ENCODE data around the gene NOC2L.

The NOC2L gene

DNA sequence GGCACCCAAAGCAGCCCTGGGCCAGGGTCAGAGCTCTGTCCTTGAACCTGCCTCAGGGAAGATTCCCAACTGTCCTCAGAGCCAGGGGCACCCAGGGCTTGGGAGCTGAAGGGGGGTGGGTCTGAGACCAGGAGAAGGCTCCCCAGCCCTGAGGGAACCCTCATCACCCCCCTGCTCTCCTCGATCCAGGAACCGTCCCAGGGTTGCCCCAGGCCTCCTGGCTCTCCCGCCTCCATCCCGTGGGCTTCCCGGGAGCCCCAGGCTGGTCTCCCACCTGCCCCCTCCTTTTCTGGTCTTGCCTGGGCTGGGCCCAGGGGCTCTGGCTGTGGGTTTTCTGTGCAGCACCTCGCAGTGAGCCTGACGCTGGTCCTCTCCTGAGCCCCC is 42.0 kb downstream of the NOC2L start:
- no peaks in the 10 kb centered on the region for H3K36me3 Mint-ChIP-seq
- H3K9me3 Mint-ChIP-seq (ENCODE audit: low read depth) = no peaks in the 10 kb centered on the region
- H3K4me3 Mint-ChIP-seq = no peak overlapping the region
- peaks cover 18% of the 10 kb centered on the region for H3K27me3 Mint-ChIP-seq
- H3K4me1 Mint-ChIP-seq (ENCODE audit: low read depth) = peaks cover 10% of the 10 kb centered on the region
- H3K27ac Mint-ChIP-seq = no peak overlapping the region

DNA sequence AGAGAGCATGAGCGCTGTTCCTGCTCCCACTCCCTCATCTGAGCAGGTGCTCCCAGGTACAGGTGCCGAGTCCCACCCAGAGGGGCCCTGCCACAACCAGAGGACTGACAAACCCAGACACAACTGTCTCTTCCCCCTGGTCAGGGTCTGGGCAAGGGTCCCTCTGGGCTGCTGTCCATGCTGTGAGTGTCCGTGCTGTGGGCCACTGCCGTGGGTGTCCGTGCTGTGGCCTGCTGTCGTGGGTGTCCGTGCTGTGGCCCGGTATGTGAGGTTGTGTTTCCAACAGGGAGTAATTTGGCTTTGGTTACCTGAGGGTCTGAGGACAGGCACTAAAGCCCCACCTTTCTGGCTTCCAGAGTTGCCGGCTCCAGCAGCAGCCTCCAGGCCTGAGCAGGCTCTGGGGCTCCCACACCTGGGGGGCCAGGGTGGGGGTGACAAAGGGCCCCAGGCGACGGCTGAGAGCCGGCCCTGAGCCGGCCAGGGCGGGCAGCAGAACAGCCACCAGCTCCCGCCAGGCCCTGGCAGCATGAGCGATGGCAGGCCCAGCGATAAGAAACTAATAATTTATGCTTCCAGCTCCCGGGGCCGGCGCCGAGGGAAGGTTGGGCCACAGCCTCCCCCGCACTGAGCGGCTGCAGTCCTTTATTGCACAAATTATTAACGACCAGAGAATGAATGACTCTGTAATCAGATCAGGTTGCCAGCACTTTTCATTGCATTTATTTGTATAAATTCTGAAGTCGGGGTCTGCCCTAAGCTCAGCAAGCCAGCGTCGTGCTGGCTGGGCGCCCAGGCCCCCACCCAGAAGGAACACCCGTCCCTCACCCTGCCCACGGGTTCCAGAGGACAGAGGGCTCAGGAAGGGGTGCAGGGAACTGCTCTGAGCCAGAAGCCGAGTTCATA is 42.6 kb downstream of the NOC2L start:
- no peaks in the 10 kb centered on the region for H3K9me3 Mint-ChIP-seq (ENCODE audit: low read depth)
- H3K27ac Mint-ChIP-seq = no peak overlapping the region
- H3K36me3 Mint-ChIP-seq = no peaks in the 10 kb centered on the region
- H3K4me1 Mint-ChIP-seq (ENCODE audit: low read depth) = peaks cover 8% of the 10 kb centered on the region
- H3K4me3 Mint-ChIP-seq = no peak overlapping the region
- peaks cover 19% of the 10 kb centered on the region for H3K27me3 Mint-ChIP-seq

- no peak overlapping the region for H3K27ac Mint-ChIP-seq
- H3K27me3 Mint-ChIP-seq = peaks cover 21% of the 10 kb centered on the region
- no peaks in the 10 kb centered on the region for H3K36me3 Mint-ChIP-seq
- no peak overlapping the region for H3K4me3 Mint-ChIP-seq
- H3K9me3 Mint-ChIP-seq (ENCODE audit: low read depth) = no peaks in the 10 kb centered on the region
- peaks cover 2% of the 10 kb centered on the region for H3K4me1 Mint-ChIP-seq (ENCODE audit: low read depth)
Observed at GRCh38 chr1:915295-916172, 43.5 kb downstream of the NOC2L start.

DNA sequence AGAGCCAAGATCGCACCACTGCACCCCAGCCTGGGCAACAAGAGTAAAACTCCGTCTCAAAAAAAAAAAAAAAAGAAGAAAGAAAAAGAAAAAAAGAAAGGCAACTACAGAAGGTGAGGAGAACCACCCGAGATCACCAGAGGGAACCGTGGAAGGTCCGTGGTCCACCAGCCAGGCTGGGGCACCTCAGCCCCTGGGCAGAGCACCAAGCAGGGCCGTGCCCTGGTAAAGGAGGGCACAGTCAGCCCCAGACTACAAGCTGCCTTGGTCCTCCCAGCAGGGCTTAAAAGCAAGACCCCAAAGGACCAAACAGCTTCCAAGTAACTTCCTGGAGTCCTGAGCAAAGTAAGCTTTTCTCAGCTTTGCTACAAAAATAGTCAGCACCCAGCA is 44.2 kb downstream of the NOC2L start:
- peaks cover 19% of the 10 kb centered on the region for H3K27me3 Mint-ChIP-seq
- no peaks in the 10 kb centered on the region for H3K4me1 Mint-ChIP-seq (ENCODE audit: low read depth)
- no peaks in the 10 kb centered on the region for H3K9me3 Mint-ChIP-seq (ENCODE audit: low read depth)
- H3K27ac Mint-ChIP-seq = no peak overlapping the region
- H3K4me3 Mint-ChIP-seq = no peak overlapping the region
- no peaks in the 10 kb centered on the region for H3K36me3 Mint-ChIP-seq

DNA sequence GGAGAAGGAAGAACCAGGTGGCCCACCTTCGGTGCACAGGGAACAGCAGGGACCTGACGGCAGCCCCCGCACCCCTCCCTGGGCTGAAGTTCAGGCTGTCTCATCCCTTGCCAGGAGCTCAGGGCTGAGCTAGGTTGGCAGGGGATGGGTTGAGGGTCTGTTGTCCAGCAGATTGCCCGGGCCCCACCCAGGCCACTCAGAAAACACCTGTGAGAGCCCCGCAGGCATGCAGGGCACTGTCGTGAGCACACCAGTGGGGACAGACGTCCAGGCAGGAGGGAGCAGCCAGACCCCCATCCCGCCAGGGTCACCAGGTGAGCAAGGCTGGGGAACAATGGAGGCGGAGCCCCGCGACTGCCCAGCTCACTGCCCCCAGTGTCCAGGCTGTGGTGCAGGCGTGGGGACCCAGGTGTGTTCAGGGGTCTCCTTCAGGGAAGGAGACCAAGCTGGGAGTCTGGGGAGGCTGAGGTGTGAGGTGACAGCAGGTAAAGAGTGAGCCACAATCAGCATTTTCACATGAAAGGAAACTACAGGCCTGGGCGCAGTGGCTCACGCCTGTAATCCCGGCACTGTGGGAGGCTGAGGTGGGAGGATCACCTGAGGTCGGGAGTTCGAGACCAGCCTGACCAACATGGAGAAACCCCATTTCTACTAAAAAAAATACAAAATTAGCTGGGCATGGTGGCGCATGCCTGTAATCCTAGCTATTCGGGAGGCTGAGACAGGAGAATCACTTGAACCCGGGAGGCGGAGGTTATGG is 44.7 kb downstream of the NOC2L start:
- Mint-ChIP-seq H3K27me3 (peaks cover 19% of the 10 kb centered on the region), H3K4me1 (ENCODE audit: low read depth) (no peaks in the 10 kb centered on the region), H3K27ac (no peak overlapping the region)

GRCh38 chr1:913491-914130 is 45.4 kb downstream of the NOC2L start:
- peaks cover 19% of the 10 kb centered on the region for H3K27me3 Mint-ChIP-seq
- no peaks in the 10 kb centered on the region for H3K4me1 Mint-ChIP-seq (ENCODE audit: low read depth)
- no peaks in the 10 kb centered on the region for H3K9me3 Mint-ChIP-seq (ENCODE audit: low read depth)
- H3K4me3 Mint-ChIP-seq = no peak overlapping the region
- no peak overlapping the region for H3K27ac Mint-ChIP-seq
- H3K36me3 Mint-ChIP-seq = no peaks in the 10 kb centered on the region

More for the DNA sequence above, 44.7 kb downstream of the NOC2L start:
- Mint-ChIP-seq H3K36me3 (no peaks in the 10 kb centered on the region), H3K9me3 (ENCODE audit: low read depth) (no peaks in the 10 kb centered on the region), H3K4me3 (no peak overlapping the region)

- no peaks in the 10 kb centered on the region for H3K9me3 Mint-ChIP-seq (ENCODE audit: low read depth)
- no peak overlapping the region for H3K4me3 Mint-ChIP-seq
- H3K4me1 Mint-ChIP-seq (ENCODE audit: low read depth) = no peaks in the 10 kb centered on the region
- H3K27ac Mint-ChIP-seq = no peak overlapping the region
- H3K36me3 Mint-ChIP-seq = no peaks in the 10 kb centered on the region
- H3K27me3 Mint-ChIP-seq = peaks cover 19% of the 10 kb centered on the region
Observed at GRCh38 chr1:912740-913301, 46.2 kb downstream of the NOC2L start.

GRCh38 chr1:911875-912739 is 46.9 kb downstream of the NOC2L start:
- H3K36me3 Mint-ChIP-seq = no peaks in the 10 kb centered on the region
- no peaks in the 10 kb centered on the region for H3K9me3 Mint-ChIP-seq (ENCODE audit: low read depth)
- no peaks in the 10 kb centered on the region for H3K4me1 Mint-ChIP-seq (ENCODE audit: low read depth)
- H3K27me3 Mint-ChIP-seq = peaks cover 19% of the 10 kb centered on the region
- H3K27ac Mint-ChIP-seq = no peak overlapping the region
- no peak overlapping the region for H3K4me3 Mint-ChIP-seq

- Mint-ChIP-seq H3K4me1 (ENCODE audit: low read depth) (no peaks in the 10 kb centered on the region), H3K9me3 (ENCODE audit: low read depth) (no peaks in the 10 kb centered on the region), H3K27me3 (peaks cover 19% of the 10 kb centered on the region), H3K36me3 (no peaks in the 10 kb centered on the region), H3K27ac (no peak overlapping the region), H3K4me3 (no peak overlapping the region)
Observed at GRCh38 chr1:910881-911721, 48.0 kb downstream of the NOC2L start.

DNA sequence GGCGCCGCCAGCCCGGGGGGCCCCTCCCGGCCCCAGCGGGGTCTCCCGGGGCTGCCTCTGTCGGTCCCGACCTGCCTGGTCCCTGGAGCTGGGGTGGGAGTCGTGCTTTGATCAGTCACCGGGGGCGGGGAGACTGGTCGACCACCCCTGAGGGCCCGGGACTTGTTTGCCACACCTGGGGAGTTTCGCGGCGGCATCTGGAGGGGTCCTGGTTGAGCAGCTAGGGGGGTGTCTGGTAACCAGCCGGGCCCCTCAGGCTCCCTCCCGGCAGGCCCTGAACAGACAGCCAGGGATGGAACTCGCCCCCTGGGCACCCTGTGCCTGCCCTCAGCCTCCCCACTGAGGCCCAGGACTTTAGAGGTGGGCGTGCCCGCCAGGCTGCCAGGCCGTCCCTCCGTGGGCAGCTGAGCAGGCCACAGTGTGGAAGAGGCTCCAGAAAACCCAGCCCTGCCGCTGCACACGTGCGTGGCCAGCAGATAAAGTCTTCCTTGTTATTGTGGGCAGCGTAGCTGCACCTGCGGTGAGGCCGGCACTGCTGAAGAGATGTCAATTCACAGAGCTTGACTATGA is 48.7 kb downstream of the NOC2L start:
- Mint-ChIP-seq H3K27ac (no peak overlapping the region), H3K9me3 (ENCODE audit: low read depth) (no peaks in the 10 kb centered on the region), H3K4me1 (ENCODE audit: low read depth) (peaks cover 2% of the 10 kb centered on the region), H3K27me3 (peaks cover 20% of the 10 kb centered on the region), H3K36me3 (no peaks in the 10 kb centered on the region), H3K4me3 (no peak overlapping the region)

DNA sequence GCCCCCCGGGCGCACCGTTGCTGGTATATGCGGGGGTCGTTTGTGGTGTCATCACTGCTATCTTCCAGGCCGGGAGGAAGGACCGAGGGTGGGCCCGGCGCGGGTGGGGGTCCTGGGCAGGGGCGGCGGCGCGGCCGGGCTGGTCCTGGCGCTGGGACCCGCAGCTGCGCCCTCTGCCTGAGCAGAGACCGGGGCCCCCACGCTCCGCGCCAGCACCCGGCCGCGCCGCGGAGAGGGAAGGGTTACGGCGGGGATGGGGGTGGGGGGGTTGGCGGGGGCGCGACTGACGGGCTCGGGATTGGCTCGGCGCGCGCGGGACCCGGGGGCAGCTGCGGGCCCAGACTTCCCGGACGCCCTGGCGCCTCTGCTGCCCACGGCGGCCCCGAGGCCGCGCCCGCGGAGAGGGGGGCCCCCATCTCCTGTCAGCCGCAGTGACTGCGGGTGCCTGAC is 49.2 kb downstream of the NOC2L start:
- no peak overlapping the region for H3K27ac Mint-ChIP-seq
- peaks cover 4% of the 10 kb centered on the region for H3K4me1 Mint-ChIP-seq (ENCODE audit: low read depth)
- no peaks in the 10 kb centered on the region for H3K9me3 Mint-ChIP-seq (ENCODE audit: low read depth)
- H3K36me3 Mint-ChIP-seq = no peaks in the 10 kb centered on the region
- no peak overlapping the region for H3K4me3 Mint-ChIP-seq
- H3K27me3 Mint-ChIP-seq = peaks cover 22% of the 10 kb centered on the region

GRCh38 chr1:908661-909060 is 50.4 kb downstream of the NOC2L start:
- Mint-ChIP-seq H3K36me3 (no peaks in the 10 kb centered on the region), H3K27ac (no peak overlapping the region), H3K9me3 (ENCODE audit: low read depth) (no peaks in the 10 kb centered on the region), H3K4me3 (no peak overlapping the region), H3K4me1 (ENCODE audit: low read depth) (peaks cover 4% of the 10 kb centered on the region), H3K27me3 (peaks cover 22% of the 10 kb centered on the region)

All from activated naive CD8-positive, alpha-beta T cell (primary cell).